Endothelial cell of umbilical vein (primary cell): Measurements from ENCODE around the gene P2RY6. TPM values are rescaled to one million over a fixed set of nuclear protein-coding genes. Genes with fewer than 3 reads are reported as not detected.

ENCODE experiments used
- BruUV-seq: library from RNA; stranded (reverse); fragments of 400-500 nt; replicated peaks from 2 replicates; lab custom pipeline; 2021; lab: Mats Ljungman, UMichigan
- CTCF ChIA-PET: fragments of 300-600, 350-600 bp; sonication (Branson Sonifier 250); formaldehyde crosslinking; loops from one replicate; lab custom pipeline; 2021; ENCODE audit warnings: antibody characterized with exemption, inconsistent platforms; lab: Charles Lee
- POLR2A ChIA-PET: fragments of 300-600, 350-600 bp; sonication (Branson Sonifier 250); formaldehyde crosslinking; loops from one replicate; lab custom pipeline; 2021; ENCODE audit warnings: antibody characterized with exemption, inconsistent platforms; lab: Charles Lee
- DNase-seq: peaks from one replicate; pipeline ENCODE4 v3.0.0-alpha.2; 2011; ENCODE audit warnings: low read depth, low spot score
- FAIRE-seq: peaks from 2 replicates; lab custom pipeline; 2011; peaks lifted over from hg19 to GRCh38; lab: Jason Lieb, UNC
- H2AFZ ChIP-seq: 2 replicates; pipeline ENCODE4 v1.6.0; 2012; ENCODE audit warnings: low read depth, low read length, control low read depth, inconsistent platforms
- H3K27ac ChIP-seq: 2 replicates; pipeline ENCODE4 v1.5.1; 2011; ENCODE audit warnings: low read depth, mild to moderate bottlenecking, control low read depth, low read length, moderate library complexity; ENCODE audit not compliant: insufficient read depth
- H3K27me3 ChIP-seq, 2 experiments: 2 replicates each; pipeline versions ENCODE4 v1.6.0 to v1.6.1; 2011; ENCODE audit warnings: low read length in 2 of 2, mixed read lengths in 1 of 2; ENCODE audit not compliant: control insufficient read depth in 2 of 2, insufficient read depth in 2 of 2
- H3K36me3 ChIP-seq, 2 experiments: 2 replicates in 1 of 2; 3 replicates in 1 of 2; pipeline ENCODE4 v1.5.1; 2011; ENCODE audit warnings: low read length in 2 of 2, mild to moderate bottlenecking in 1 of 2, moderate library complexity in 1 of 2; ENCODE audit not compliant: control insufficient read depth in 2 of 2, insufficient read depth in 2 of 2; ENCODE audit errors: extremely low read depth in 1 of 2
- H3K4me1 ChIP-seq: 3 replicates; pipeline ENCODE4 v1.5.1; 2011; ENCODE audit warnings: mild to moderate bottlenecking, low read length; ENCODE audit not compliant: control insufficient read depth, insufficient read depth; ENCODE audit errors: extremely low read depth
- H3K4me2 ChIP-seq: 2 replicates; pipeline ENCODE4 v1.6.1; 2011; ENCODE audit warnings: low read length, control low read depth, mixed read lengths; ENCODE audit not compliant: insufficient read depth
- H3K4me3 ChIP-seq, 3 experiments: fragments of 200-600 bp in 1 of 3; sonication (generic), shearing (Covaris generic) in 1 of 3; replicated peaks in 1 of 3; 2 replicates each; pipeline ENCODE4 v1.5.1; 2011 to 2016; ENCODE audit warnings: control low read depth in 3 of 3, low read length in 3 of 3, mild to moderate bottlenecking in 2 of 3, inconsistent platforms in 1 of 3, low read depth in 1 of 3, moderate library complexity in 1 of 3; ENCODE audit not compliant: insufficient read depth in 1 of 3
- H3K79me2 ChIP-seq: 2 replicates; pipeline ENCODE4 v1.6.0; 2012; ENCODE audit warnings: low read length, inconsistent platforms; ENCODE audit not compliant: control insufficient read depth, insufficient read depth
- H3K9ac ChIP-seq: replicated peaks from 2 replicates; pipeline ENCODE3; 2011; ENCODE audit warnings: low read length, control low read depth; ENCODE audit not compliant: insufficient read depth; ENCODE audit errors: extremely low read depth
- H3K9me1 ChIP-seq: replicated peaks from 3 replicates; pipeline ENCODE4 v1.6.0; 2011; ENCODE audit warnings: mild to moderate bottlenecking, low read length; ENCODE audit not compliant: control insufficient read depth, insufficient read depth; ENCODE audit errors: extremely low read depth
- H3K9me3 ChIP-seq: replicated peaks from 2 replicates; pipeline ENCODE4 v1.5.1; 2012; ENCODE audit warnings: low read length, inconsistent platforms; ENCODE audit not compliant: control insufficient read depth, insufficient read depth
- H4K20me1 ChIP-seq: replicated peaks from 2 replicates; pipeline ENCODE3; 2011; ENCODE audit warnings: mild to moderate bottlenecking, low read length; ENCODE audit not compliant: control insufficient read depth, insufficient read depth; ENCODE audit errors: extremely low read depth
- EZH2 ChIP-seq: IDR thresholded peaks from 2 replicates; pipeline ENCODE4 v1.6.1; 2012; ENCODE audit warnings: borderline replicate concordance, low read depth, mild to moderate bottlenecking, moderate library complexity, low read length, inconsistent platforms; ENCODE audit not compliant: severe bottlenecking
- FOS ChIP-seq: IDR thresholded peaks from 2 replicates; pipeline ENCODE4 v1.6.1; 2011; ENCODE audit warnings: mild to moderate bottlenecking, low read length, moderate library complexity, borderline replicate concordance; ENCODE audit not compliant: insufficient read depth
- GATA2 ChIP-seq: IDR thresholded peaks from 2 replicates; pipeline ENCODE4 v1.7.0; 2011; ENCODE audit warnings: low read depth, mild to moderate bottlenecking, moderate library complexity, mixed read lengths, low read length; ENCODE audit not compliant: insufficient read length, insufficient read depth
- JUN ChIP-seq: IDR thresholded peaks from 2 replicates; pipeline ENCODE4 v1.6.1; 2011; ENCODE audit warnings: borderline replicate concordance, low read depth; ENCODE audit not compliant: insufficient read length, insufficient read depth
- MYC ChIP-seq: IDR thresholded peaks from one replicate; pipeline ENCODE4 v1.6.1; 2011; ENCODE audit warnings: mild to moderate bottlenecking, low read depth, low read length
- POLR2A ChIP-seq: IDR thresholded peaks from 2 replicates; pipeline ENCODE4 v1.6.1; 2012; ENCODE audit warnings: low read depth, mild to moderate bottlenecking, control low read depth, low read length
- POLR2AphosphoS5 ChIP-seq: IDR thresholded peaks from 2 replicates; pipeline ENCODE4 v1.6.1; 2012; ENCODE audit warnings: low read depth, mild to moderate bottlenecking, control low read depth, low read length, moderate library complexity; ENCODE audit not compliant: insufficient read depth
- dilution Hi-C: fragments of 300-500 bp; cut with MboI; formaldehyde crosslinking; loops from one replicate; pipeline ENCODE4 v1.15.0; 2019; ENCODE audit warnings: low sequenced_read_pairs; ENCODE audit not compliant: extremely low pct_ligation_motif_present
- intact Hi-C: fragments of 100-400 bp; cut with micrococcal nuclease; formaldehyde crosslinking; loops from one replicate; pipeline ENCODE4 v1.10.0; 2022
- polyA plus RNA-seq, 4 experiments: library from polyadenylated mRNA; depleted of rRNA in 3 of 4; stranded (reverse) in 3 of 4; unstranded in 1 of 4; fragments of >200 nt; gene quantifications; 2 replicates each; pipeline versions ENCODE4 v1.2.1 to v1.2.3, GENCODE V29; 2011 to 2012; ENCODE audit warnings: missing spikeins in 1 of 4
- total RNA-seq: library from RNA; stranded (reverse); gene quantifications from 2 replicates; pipeline ENCODE4 v1.2.3, GENCODE V29; 2021
- TF ChIP-seq, protein P1 (sequence below), 2 donors: IDR thresholded peaks; 1 replicate in 1 of 2; 2 replicates in 1 of 2; pipeline ENCODE4 v1.5.1; 2011; ENCODE audit warnings: low read length in 2 of 2, mild to moderate bottlenecking in 2 of 2, moderate library complexity in 2 of 2, control low read depth in 1 of 2, inconsistent platforms in 1 of 2, low read depth in 1 of 2; ENCODE audit not compliant: insufficient read depth in 1 of 2; ENCODE audit errors: extremely low read depth in 1 of 2
- TF ChIP-seq, protein P2 (sequence below): IDR thresholded peaks from 2 replicates; pipeline ENCODE4 v1.6.1; 2011; ENCODE audit not compliant: insufficient read depth, insufficient read length

Gene P2RY6
- total and polyA plus RNA-seq, 2 donors (not counting 3 experiments of a cell fraction or from before 2014, with no cell fraction given) = 0.47 TPM; not detected in 1

DNA sequence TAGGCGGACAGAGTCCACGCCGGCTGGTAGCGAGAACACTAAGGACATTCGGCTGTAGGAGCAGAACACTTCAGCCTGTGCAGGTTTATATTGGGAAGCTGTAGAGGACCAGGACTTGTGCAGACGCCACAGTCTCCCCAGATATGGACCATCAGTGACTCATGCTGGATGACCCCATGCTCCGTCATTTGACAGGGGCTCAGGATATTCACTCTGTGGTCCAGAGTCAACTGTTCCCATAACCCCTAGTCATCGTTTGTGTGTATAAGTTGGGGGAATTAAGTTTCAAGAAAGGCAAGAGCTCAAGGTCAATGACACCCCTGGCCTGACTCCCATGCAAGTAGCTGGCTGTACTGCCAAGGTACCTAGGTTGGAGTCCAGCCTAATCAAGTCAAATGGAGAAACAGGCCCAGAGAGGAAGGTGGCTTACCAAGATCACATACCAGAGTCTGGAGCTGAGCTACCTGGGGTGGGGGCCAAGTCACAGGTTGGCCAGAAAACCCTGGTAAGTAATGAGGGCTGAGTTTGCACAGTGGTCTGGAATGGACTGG lies 36.8 kb upstream of the P2RY6 start:
- POLR2A ChIA-PET = no interaction called here
- DNase-seq = no peak
- no peak for FAIRE-seq

More for the DNA sequence above, 36.8 kb upstream of the P2RY6 start:
- Histone ChIP-seq H3K27me3 (no peaks in the 10 kb centered on the region), H3K79me2 (no peaks in the 10 kb centered on the region), H3K4me1 (peaks cover 7% of the 10 kb centered on the region), H3K9me1 (no peaks in the 10 kb centered on the region), H3K9me3 (no peaks in the 10 kb centered on the region), H3K36me3 (no peaks in the 10 kb centered on the region), H3K4me3 (no peak overlapping the region), H4K20me1 (no peaks in the 10 kb centered on the region), H3K4me2 (no peak overlapping the region), H3K9ac (no peak overlapping the region), H2AFZ (no peak overlapping the region), H3K27ac (no peak overlapping the region)
- CTCF ChIA-PET = interaction anchor here (1.1 to 3.0 kb wide), 11 partner anchors 10 to 403 kb away, joined by 3 to 107 read pairs (median 18); no protein-coding TSS in a partner anchor
- BruUV-seq = no TSS peak
- TF ChIP-seq JUN (no peak), POLR2A (no peak), GATA2 (no peak), MYC (no peak), POLR2AphosphoS5 (no peak), EZH2 (no peak), FOS (no peak)
- TF ChIP-seq, protein P1, sequence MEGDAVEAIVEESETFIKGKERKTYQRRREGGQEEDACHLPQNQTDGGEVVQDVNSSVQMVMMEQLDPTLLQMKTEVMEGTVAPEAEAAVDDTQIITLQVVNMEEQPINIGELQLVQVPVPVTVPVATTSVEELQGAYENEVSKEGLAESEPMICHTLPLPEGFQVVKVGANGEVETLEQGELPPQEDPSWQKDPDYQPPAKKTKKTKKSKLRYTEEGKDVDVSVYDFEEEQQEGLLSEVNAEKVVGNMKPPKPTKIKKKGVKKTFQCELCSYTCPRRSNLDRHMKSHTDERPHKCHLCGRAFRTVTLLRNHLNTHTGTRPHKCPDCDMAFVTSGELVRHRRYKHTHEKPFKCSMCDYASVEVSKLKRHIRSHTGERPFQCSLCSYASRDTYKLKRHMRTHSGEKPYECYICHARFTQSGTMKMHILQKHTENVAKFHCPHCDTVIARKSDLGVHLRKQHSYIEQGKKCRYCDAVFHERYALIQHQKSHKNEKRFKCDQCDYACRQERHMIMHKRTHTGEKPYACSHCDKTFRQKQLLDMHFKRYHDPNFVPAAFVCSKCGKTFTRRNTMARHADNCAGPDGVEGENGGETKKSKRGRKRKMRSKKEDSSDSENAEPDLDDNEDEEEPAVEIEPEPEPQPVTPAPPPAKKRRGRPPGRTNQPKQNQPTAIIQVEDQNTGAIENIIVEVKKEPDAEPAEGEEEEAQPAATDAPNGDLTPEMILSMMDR (IDR thresholded peaks at IDR 0.05; ENCODE audit: extremely low read depth in 1 of 2, insufficient read depth in 1 of 2, low read depth in 1 of 2, low read length in 2 of 2) = no peak
- TF ChIP-seq, protein P2, sequence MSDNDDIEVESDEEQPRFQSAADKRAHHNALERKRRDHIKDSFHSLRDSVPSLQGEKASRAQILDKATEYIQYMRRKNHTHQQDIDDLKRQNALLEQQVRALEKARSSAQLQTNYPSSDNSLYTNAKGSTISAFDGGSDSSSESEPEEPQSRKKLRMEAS = no peak
- intact Hi-C loops = no loop called here
- dilution Hi-C loops = no loop called here
